Anterior cingulate cortex (tissue), 58 donors: ENCODE measurements around the gene PML.

Source experiments
- DNase-seq, 58 donors: peaks; one replicate each; lab custom pipeline; 2025; lab: John Stamatoyannopoulos, UW

Gene PML

DNA sequence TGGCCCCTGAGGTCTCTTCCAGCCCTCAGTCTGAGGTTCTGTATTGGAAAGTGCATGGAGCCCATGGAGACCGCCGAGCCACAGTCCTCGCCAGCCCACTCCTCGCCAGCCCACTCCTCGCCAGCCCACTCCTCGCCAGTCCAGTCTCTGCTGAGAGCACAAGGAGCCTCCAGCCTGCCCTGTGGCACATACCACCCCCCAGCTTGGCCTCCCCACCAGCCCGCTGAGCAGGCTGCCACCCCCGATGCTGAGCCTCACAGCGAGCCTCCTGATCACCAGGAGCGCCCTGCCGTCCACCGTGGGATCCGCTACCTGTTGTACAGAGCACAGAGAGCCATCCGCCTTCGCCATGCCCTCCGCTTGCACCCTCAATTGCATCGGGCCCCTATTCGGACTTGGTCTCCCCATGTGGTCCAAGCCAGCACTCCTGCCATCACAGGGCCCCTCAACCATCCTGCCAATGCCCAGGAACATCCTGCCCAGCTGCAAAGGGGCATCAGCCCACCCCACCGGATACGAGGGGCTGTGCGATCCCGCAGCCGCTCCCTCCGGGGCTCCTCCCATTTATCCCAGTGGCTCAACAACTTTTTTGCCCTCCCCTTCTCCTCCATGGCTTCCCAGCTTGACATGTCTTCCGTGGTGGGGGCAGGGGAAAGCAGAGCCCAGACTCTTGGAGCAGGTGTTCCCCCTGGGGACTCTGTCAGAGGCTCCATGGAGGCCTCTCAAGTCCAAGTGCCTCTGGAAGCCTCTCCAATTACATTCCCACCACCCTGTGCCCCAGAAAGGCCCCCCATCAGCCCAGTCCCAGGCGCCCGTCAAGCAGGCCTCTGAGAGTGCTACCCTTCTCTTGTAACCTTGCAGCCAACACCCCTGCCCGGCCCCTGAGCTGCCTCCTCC is 40.9 kb downstream of the PML start:
- DNase-seq = no peak

DNA sequence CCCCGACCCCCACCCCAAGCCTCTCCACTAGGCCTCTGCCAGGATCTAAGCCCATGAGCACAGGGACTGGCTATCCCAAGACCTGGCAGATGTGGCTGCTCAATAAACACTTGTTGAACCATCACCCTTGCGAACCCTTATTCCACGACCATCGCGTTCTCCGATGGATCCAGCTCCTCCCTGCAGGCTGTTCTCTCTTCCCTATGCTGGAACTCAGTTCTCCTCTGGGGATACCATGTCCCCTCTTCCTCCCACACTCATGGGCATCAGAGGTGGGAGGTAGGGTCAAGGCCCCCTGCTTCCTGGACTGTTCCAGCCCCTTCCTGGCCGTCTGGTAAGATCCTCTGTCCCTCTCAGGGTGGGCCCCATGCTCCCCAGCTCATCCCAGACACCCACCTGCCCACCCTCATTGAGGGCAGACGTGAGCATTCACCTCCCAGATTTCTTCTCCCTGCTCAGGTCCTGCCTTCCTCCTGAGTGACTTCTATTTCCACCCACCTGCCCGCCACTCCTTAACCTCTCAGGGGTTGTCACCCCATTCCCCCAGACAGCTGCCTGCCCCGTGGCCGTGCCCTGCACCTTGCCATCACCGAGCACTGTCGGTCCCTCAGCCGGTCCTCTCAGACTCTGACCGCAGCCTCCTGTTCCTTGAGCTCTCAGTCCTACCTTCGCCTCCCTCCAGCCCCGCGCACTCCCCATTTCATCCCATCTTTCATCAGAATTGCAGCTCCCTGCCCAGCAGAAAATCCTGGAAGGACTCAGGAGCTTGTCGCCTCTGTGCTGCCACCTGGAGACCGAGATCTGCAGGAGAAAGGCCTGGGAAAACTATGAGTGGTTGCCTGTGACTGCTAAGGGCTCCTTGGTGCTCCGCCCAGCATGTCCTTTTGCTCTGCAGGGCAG is 42.0 kb downstream of the PML start:
- DNase-seq = peak in 41 of 58 donors; percentile 5 to 73 (median 27)

GRCh38 chr15:74037171-74038117 is 42.9 kb downstream of the PML start:
- peak in 1 of 58 donors; percentile 18 for DNase-seq

DNA sequence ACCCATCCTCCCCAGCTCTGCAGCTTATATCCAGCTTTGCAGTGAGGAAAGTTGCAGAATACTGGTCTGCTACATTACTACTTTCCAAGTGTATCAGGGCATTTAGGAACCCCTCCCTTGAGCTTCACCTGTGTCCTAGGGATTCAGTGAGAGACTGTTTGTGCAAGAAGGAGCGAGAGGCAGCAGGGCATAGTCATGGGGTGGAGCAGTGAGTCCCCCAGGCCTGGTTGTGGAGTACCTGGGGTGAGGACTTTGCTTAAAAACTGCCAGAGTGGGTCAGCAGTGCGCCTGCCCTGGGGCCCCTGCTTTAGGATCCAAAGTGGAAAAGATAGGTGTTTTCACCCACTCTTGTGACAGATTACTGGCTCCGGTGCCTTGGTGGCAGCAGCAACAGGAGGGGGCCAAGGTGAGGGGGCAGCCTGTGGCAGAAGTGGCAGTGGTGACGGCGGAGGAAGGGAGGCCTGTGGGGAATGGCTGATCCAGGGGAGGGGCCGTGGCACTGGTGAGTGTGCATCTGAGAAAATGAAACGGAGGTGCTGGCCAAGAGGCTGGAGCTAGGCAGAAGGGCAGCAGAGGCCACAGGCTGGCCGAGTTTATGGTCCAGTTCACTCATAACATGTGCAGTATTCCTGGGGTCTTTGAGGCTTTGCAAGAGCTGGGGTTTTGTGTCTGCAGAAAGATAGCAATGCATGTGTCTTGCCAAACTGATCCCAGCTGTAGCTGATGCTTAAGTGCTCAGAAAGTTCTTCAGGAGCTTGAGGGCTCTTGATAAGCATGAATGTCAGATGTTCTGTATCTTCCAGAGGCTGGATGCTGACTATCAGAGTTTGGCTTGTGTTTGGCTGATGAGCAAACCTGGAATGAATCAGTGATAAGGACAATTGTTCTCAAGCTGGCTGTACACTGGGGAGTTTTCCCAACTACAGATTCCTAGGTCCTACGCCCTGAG is 44.5 kb downstream of the PML start:
- DNase-seq = no peak

- no peak for DNase-seq
These were observed 45.1 kb downstream of the PML start for GRCh38 chr15:74039656-74040010.

DNA sequence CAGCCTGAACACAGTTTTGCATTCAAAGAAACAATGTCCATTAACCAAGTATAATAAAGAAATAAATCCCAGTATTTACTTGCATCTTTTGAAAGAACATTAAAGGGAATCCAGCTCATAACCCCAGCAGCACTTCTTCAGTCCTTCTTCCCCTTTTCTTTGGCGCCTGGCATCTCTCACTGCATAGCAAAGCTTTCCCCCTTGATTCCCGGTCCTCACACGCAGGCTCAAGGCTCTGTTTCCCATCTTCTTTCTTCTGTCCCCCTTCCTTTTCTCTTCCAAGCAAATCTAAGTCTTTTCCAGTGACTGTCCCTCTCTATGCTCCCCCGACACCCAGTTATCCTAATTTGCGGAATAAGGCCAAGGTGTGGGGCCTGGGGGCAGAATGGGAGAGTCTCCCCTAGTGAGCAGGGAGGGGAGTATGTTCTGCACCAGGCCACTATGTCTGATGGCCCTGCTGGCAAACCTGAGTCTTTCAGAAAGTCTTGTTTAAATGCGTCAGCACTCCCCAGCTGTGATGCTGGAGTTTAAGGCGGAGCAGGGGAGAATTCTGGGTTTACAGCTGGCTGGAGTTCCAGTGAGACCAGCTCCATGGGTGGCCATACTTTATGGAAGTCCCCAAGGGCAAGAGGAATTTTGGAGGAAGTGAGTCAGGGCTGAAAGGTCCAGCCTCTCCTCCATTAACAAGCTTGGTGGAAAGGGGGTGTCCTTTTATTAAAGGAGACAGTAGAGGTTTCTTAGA is 45.8 kb downstream of the PML start:
- no peak for DNase-seq

- peak in 4 of 58 donors; percentile 5 to 8 (median 6) for DNase-seq
These were observed 46.8 kb downstream of the PML start for GRCh38 chr15:74041311-74041756.

GRCh38 chr15:74041777-74042435 is 47.4 kb downstream of the PML start:
- DNase-seq = no peak

GRCh38 chr15:74042603-74043424 is 48.3 kb downstream of the PML start:
- no peak for DNase-seq

- DNase-seq = no peak
These were observed 49.1 kb downstream of the PML start for GRCh38 chr15:74043425-74044266.

GRCh38 chr15:74044267-74045110 is 50.0 kb downstream of the PML start:
- no peak for DNase-seq

DNA sequence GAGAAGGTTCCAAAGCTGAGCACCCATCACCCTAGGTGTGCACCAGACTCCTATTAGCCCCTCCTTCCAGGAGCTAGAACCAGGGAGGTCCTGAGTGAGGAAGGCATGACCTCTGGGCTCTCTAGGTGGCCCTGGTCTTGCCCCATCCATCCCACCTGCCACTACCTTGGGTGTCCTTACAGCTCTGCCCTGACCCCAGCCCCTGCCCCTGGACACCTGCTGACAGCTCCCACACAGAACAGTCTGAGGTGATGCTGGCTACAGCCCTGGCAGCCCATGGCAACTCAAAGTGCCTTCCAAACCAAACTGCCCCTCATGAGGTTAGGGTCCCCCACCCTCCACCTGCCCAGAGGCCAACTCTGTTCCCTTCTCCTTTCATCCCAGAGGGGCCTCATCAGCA is 50.7 kb downstream of the PML start:
- DNase-seq = no peak

DNA sequence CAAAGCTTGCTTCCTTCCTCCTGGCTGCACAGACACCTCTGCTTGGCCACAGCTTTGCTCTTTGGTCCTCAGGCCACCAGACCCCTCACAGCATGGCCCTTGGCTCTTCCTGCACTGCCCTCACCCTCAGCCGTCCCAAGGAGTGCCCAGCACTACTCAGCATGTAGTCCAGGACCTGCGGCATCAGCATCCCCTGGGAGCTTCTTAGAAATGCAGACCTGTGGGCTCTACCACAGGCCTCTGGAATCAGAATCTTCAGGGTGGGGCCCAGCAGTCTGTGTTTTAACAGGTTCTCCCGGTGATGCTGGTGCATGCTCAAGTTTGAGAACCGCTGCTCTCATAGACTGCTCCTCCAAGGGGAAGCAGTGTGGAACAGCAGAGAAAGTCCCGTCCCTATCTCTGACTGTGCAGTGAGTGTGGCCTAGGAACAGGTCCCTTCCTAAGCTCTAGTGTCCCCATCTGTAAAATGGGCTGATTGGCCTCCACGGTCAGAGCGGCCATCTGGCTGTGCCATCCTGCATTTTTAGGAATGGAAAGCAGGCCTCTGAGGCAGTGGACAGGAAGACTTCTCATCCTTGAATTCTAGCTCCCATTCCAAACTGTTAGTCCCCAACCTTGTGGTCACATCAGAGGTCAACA is 51.2 kb downstream of the PML start:
- no peak for DNase-seq

- DNase-seq = no peak
These were observed 51.8 kb downstream of the PML start for GRCh38 chr15:74046275-74046674.

GRCh38 chr15:74050127-74050526 is 55.6 kb downstream of the PML start:
- no peak for DNase-seq
